SK-N-SH treated with all-trans-retinoic acid at 6 μM for 48 hours (cell line): ENCODE results near the gene CSHL1.

Source experiments
- ATAC-seq: fragments of 200-7000 bp; cut with Tn5 transposase; 3 replicates; pipeline ENCODE4 v1.9.1; 2020; ENCODE audit warnings: mild to moderate bottlenecking, moderate library complexity
- ARNTL ChIP-seq: fragments of 450-650 bp; formaldehyde crosslinking; IDR thresholded peaks from 2 replicates; pipeline ENCODE4 v1.5.0; 2020; ENCODE audit warnings: low read depth, mild to moderate bottlenecking, moderate library complexity, borderline replicate concordance
- BACH2 ChIP-seq: fragments of 250-450 bp; sonication (Bioruptor Pico); IDR thresholded peaks from 2 replicates; pipeline ENCODE4 v1.9.0; 2021; ENCODE audit warnings: mild to moderate bottlenecking, borderline replicate concordance
- CREB5 ChIP-seq: fragments of 250-450 bp; sonication (Bioruptor Pico); IDR thresholded peaks from 2 replicates; pipeline ENCODE4 v1.5.1; 2020; ENCODE audit warnings: low read depth, mild to moderate bottlenecking, moderate library complexity
- CSDC2 ChIP-seq: fragments of 250-450 bp; sonication (Bioruptor Pico); IDR thresholded peaks from 2 replicates; pipeline ENCODE4 v1.5.0; 2020; ENCODE audit warnings: mild to moderate bottlenecking, moderate library complexity
- CSRNP3 ChIP-seq: fragments of 250-450 bp; sonication (Bioruptor Pico); IDR thresholded peaks from 2 replicates; pipeline ENCODE4 v1.5.1; 2021; ENCODE audit warnings: mild to moderate bottlenecking, moderate library complexity
- GLIS3 ChIP-seq: fragments of 250-450 bp; sonication (Bioruptor Pico); IDR thresholded peaks from 2 replicates; pipeline ENCODE4 v1.5.0; 2020; ENCODE audit warnings: mild to moderate bottlenecking, moderate library complexity
- ISL1 ChIP-seq: fragments of 250-450 bp; sonication (Bioruptor Pico); IDR thresholded peaks from 2 replicates; pipeline ENCODE4 v2.1.2; 2022; ENCODE audit warnings: mild to moderate bottlenecking, moderate library complexity
- OSR1 ChIP-seq: fragments of 250-450 bp; sonication (Bioruptor Pico); IDR thresholded peaks from 2 replicates; pipeline ENCODE4 v1.8.0; 2022; ENCODE audit warnings: moderate library complexity, mild to moderate bottlenecking, inconsistent platforms
- PATZ1 ChIP-seq: fragments of 250-450 bp; sonication (Bioruptor Pico); IDR thresholded peaks from 2 replicates; pipeline ENCODE4 v1.8.0; 2020; ENCODE audit warnings: mild to moderate bottlenecking, moderate library complexity, borderline replicate concordance
- POU6F1 ChIP-seq: fragments of 250-450 bp; sonication (Bioruptor Pico); IDR thresholded peaks from 2 replicates; pipeline ENCODE4 v1.8.0; 2021; ENCODE audit warnings: low read depth, mild to moderate bottlenecking, moderate library complexity, borderline replicate concordance
- PPARA ChIP-seq: fragments of 250-450 bp; sonication (Bioruptor Pico); IDR thresholded peaks from 2 replicates; pipeline ENCODE4 v1.5.0; 2020; ENCODE audit warnings: mild to moderate bottlenecking, borderline replicate concordance
- RARB ChIP-seq: fragments of 250-450 bp; sonication (Bioruptor Pico); IDR thresholded peaks from 2 replicates; pipeline ENCODE4 v1.8.0; 2021; ENCODE audit warnings: mild to moderate bottlenecking, moderate library complexity
- SNAI2 ChIP-seq: fragments of 250-450 bp; sonication (Bioruptor Pico); IDR thresholded peaks from 2 replicates; pipeline ENCODE4 v1.5.0; 2020; ENCODE audit warnings: mild to moderate bottlenecking, moderate library complexity
- TCF4 ChIP-seq: fragments of 250-450 bp; sonication (Bioruptor Pico); IDR thresholded peaks from 2 replicates; pipeline ENCODE4 v1.8.0; 2021; ENCODE audit warnings: mild to moderate bottlenecking, moderate library complexity, borderline replicate concordance
- TOX ChIP-seq: fragments of 250-450 bp; sonication (Bioruptor Pico); IDR thresholded peaks from 2 replicates; pipeline ENCODE4 v1.8.0; 2021; ENCODE audit warnings: mild to moderate bottlenecking, moderate library complexity, borderline replicate concordance
- TSHZ2 ChIP-seq: fragments of 250-450 bp; sonication (Bioruptor Pico); IDR thresholded peaks from 2 replicates; pipeline ENCODE4 v1.5.0; 2020; ENCODE audit warnings: mild to moderate bottlenecking, moderate library complexity
- ZC3H10 ChIP-seq: fragments of 250-450 bp; sonication (Bioruptor Pico); IDR thresholded peaks from 2 replicates; pipeline ENCODE4 v1.5.1; 2021; ENCODE audit warnings: mild to moderate bottlenecking, moderate library complexity
- ZFP3 ChIP-seq: fragments of 250-450 bp; sonication (Bioruptor Pico); IDR thresholded peaks from 2 replicates; pipeline ENCODE4 v1.5.0; 2020; ENCODE audit warnings: mild to moderate bottlenecking, moderate library complexity
- ZFP30 ChIP-seq: fragments of 450-650 bp; formaldehyde crosslinking; IDR thresholded peaks from 2 replicates; pipeline ENCODE4 v1.5.0; 2022; ENCODE audit warnings: mild to moderate bottlenecking, moderate library complexity
- ZNF565 ChIP-seq: fragments of 450-650 bp; formaldehyde crosslinking; conservative IDR thresholded peaks from 2 replicates; pipeline ENCODE4 v1.5.0; 2020; ENCODE audit warnings: low read depth, mild to moderate bottlenecking, moderate library complexity

CSHL1 gene

GRCh38 chr17:63948521-63948920, 37.5 kb upstream of the CSHL1 start (continued):
- TF ChIP-seq CSRNP3 (no peak), ZFP3 (CRISPR knock-in tag) (no peak), ZNF565 (CRISPR knock-in tag) (no peak), ZC3H10 (CRISPR knock-in tag) (no peak), TCF4 (CRISPR knock-in tag) (no peak), GLIS3 (CRISPR knock-in tag) (no peak), POU6F1 (CRISPR knock-in tag) (no peak)

- TF ChIP-seq RARB (CRISPR knock-in tag) (no peak), CREB5 (CRISPR knock-in tag) (no peak), ARNTL (CRISPR knock-in tag) (no peak), PATZ1 (no peak), ZNF565 (CRISPR knock-in tag) (no peak)
- no peak for ATAC-seq
Measured at GRCh38 chr17:63947711-63948330, 36.8 kb upstream of the CSHL1 start.

GRCh38 chr17:63946440-63947363, 35.6 kb upstream of the CSHL1 start:
- TF ChIP-seq ZNF565 (CRISPR knock-in tag) (no peak), BACH2 (CRISPR knock-in tag) (no peak), CSRNP3 (no peak), TOX (CRISPR knock-in tag) (no peak), ISL1 (CRISPR knock-in tag) (no peak), POU6F1 (CRISPR knock-in tag) (no peak), CSDC2 (CRISPR knock-in tag) (no peak), TSHZ2 (CRISPR knock-in tag) (no peak), ZFP30 (CRISPR knock-in tag) (no peak), RARB (CRISPR knock-in tag) (no peak), ARNTL (CRISPR knock-in tag) (no peak), GLIS3 (CRISPR knock-in tag) (no peak), PPARA (no peak), CREB5 (CRISPR knock-in tag) (no peak), SNAI2 (CRISPR knock-in tag) (no peak), ZC3H10 (CRISPR knock-in tag) (no peak), TCF4 (CRISPR knock-in tag) (no peak), OSR1 (no peak)
- TF ChIP-seq, all 23 proteins: peak for 0
- peak; percentile 93 for ATAC-seq
